Stimulated activated CD8-positive, alpha-beta memory T cell treated with anti-CD3 and anti-CD28 coated beads, Interleukin-2, amount 100 ng/mL, for 48 hours (primary cell): Measurements from ENCODE around the gene DLGAP3.
"Not testable (repeated sequence)": the region's sequence is repeated elsewhere in the genome, so short reads cannot be mapped to it uniquely, and the experiment has no call there.

ENCODE experiments used
- DNase-seq, 2 donors: peaks; one replicate each; pipeline ENCODE4 v3.0.0-alpha.2; 2020; ENCODE audit warnings: low read depth in 2 of 2

DLGAP3 gene

DNA sequence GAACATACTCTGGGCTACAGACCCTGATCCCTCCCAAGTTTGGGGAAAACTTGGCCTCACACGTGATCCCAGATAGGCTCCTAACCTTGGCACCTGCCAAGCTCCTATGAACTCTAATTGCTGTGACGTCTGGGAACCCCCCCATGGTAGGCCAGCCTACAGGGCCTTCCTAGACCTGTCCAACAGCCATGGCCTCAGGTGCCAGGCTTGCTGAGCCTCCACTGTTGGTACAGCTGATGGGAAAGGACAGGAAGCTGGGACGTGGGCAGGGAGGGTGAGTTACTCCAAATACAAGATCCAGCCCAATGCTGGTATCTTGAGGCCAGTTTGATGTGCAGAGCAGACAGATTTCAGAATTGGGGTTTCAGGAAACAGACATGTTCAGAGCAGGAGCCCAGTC lies 89.0 kb downstream of the DLGAP3 start:
- DNase-seq = no peak

GRCh38 chr1:34839526-34840305 lies 89.7 kb downstream of the DLGAP3 start:
- no peak for DNase-seq

GRCh38 chr1:34833711-34834110 lies 95.7 kb downstream of the DLGAP3 start:
- no peak for DNase-seq

- no peak for DNase-seq
Measured at GRCh38 chr1:34831721-34832246, 97.7 kb downstream of the DLGAP3 start.

- DNase-seq = no peak
Measured at GRCh38 chr1:34829250-34829649, 100.2 kb downstream of the DLGAP3 start.

GRCh38 chr1:34828611-34829010 lies 100.8 kb downstream of the DLGAP3 start:
- DNase-seq = no peak

DNA sequence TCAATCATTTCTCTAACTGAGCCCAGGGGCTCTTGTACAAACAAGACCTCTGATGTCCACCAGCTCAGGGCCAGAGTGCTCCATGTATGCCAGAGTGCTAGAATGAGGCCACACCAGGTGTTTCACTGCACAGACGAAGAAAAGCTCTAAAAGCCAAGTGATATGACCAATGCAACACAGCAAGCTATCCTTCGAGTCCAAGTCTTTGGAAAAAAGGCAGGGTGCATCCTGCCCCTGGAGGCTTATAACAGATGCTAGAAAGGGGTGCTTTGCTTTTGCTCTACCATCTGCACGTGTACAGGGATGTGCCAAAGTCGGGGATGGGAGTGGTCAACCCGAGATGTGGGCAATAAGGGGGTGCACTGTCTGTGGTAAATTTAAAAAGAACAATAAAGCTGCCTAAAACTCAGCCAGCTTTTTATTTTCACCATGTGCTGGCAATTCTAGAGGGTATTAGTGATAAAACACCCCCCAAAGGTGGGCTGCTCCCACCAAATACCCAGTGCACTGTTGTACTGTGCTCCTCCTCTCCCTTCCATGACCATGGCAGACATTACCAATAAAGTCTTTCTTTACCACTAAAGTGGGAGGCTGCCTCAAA lies 102.0 kb downstream of the DLGAP3 start:
- DNase-seq = no peak

DNA sequence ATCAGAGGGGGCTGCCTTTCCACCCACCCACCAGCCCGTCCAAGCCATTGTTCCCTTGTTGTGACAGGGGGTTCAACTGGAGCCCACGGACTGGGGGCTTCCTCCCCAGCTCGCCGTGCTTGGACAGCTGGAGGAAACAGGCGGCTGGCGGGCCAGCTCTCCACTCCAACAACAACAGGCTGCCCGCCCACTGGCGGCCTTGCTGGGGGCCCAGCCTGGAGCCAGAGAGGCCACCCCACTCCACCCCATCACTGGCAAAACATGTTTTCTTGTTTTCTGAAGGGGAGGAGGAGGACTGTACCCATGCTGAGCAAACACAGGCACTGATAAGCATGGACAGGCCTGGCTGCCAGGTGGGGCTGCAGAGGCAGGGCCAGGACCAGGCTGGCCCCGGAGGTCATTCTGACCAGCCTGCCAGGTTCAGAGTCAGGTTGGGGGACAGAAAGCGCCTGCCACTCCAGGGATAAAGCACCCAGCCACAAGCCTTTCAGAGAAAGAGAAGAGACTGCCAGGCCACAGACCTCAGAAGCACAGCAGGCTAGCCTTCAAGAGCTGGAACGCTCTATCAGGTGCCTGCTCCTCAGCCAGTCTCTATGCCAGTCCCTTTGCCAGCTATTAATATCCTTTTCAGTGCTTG lies 103.9 kb downstream of the DLGAP3 start:
- no peak for DNase-seq

DNA sequence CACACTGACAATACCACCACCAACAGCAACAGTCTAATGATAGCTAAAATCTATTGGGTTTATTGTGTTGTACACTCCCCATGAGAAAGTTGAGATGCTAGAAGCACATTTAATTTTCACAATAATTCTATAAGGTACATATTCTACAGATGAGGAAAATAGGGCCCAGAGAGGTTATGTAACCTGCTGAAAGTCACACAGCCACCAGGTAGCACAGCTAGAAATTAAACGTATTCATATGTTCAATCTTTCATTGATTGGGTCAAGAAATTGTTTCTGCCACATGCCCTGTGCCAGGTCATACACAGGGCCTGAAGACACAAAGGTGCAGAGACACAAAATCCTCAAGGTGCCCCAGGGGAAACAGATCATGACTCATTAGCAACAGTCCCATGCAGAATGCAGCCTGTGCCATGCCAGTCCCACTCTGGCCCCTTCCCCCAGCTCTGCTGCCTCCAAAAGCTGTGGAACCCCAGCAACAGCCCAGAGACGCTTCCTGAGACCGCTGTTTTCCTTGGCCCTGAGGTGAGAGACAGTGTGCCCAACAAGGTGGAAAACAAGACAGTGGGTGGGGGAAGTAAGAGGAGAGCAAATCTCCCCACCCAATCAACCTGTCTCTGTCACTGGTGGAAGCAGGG lies 104.5 kb downstream of the DLGAP3 start:
- no peak for DNase-seq

DNA sequence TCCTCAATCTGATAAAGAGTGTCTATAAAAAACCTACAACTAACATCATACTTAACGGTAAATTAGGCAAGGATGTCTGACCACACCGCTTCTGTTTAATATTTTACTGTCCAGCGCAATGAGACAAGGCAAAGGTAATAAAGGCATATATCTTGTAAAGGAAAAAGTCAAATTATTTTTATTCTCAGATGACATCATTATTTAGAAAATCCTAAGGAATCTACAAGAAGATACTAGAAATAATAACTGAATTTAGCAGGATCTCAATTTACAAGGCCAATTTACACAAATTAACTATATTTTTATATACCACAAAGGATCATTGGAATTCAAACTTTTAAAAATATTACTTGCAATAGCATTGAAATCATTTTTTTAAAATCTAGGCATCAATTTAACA lies 107.2 kb downstream of the DLGAP3 start:
- DNase-seq = no peak

DNA sequence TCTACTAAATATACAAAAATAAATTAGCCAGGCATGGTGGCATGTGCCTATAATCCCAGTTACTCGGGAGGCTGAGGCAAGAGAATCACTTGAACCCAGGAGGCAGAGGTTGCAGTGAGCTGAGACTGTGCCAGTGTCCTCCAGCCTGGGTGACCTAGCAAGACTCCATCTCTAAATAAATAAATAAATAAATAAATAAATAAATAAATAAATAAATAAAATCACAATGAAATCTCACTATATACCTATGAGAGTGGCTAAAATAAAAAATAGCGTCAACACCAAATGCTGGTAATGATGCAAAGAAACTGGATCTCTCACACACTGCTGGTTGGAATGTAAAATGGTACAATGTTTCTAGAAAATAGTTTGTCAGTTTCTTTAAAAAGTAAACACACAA lies 110.6 kb downstream of the DLGAP3 start:
- DNase-seq = not testable (repeated sequence)

- no peak for DNase-seq
Measured at GRCh38 chr1:34816778-34817177, 112.7 kb downstream of the DLGAP3 start.

- DNase-seq = no peak
Measured at GRCh38 chr1:34816332-34816731, 113.1 kb downstream of the DLGAP3 start.
